Urinary bladder (tissue), 4 donors: ENCODE results near the gene FAM83D. TPM values are rescaled to one million over a fixed set of nuclear protein-coding genes. Genes with fewer than 3 reads are reported as not detected.

Source experiments
- DNase-seq: peaks from one replicate; pipeline ENCODE4 v3.0.0-alpha.2; 2015; ENCODE audit errors: extremely low spot score
- H3K27ac ChIP-seq: one replicate; pipeline ENCODE4 v1.5.1; 2013; ENCODE audit warnings: low read depth, mild to moderate bottlenecking, moderate library complexity
- H3K36me3 ChIP-seq: one replicate; pipeline ENCODE4 v1.6.1; 2013; ENCODE audit warnings: mild to moderate bottlenecking, moderate library complexity; ENCODE audit not compliant: insufficient read depth
- H3K4me1 ChIP-seq: one replicate; pipeline ENCODE4 v1.6.1; 2013; ENCODE audit warnings: mild to moderate bottlenecking, moderate library complexity; ENCODE audit not compliant: insufficient read depth
- H3K4me3 ChIP-seq: one replicate; pipeline ENCODE4 v1.5.1; 2013; ENCODE audit warnings: low read depth, low read length
- WGBS: extraction: QIAGEN DNeasy Blood & Tissue Kit; methylation state at CpG from one replicate; pipeline ENCODE4 v1.1.7; 2013; 5-methylcytosine and 5-hydroxymethylcytosine counted together
- polyA plus RNA-seq: library from polyadenylated mRNA; stranded (reverse); fragments of 200-250 nt; gene quantifications from one replicate; pipeline ENCODE4 v1.2.3, GENCODE V29; 2013
- small RNA-seq: library from RNA; depleted of rRNA; stranded (forward); fragments of <200 nt; gene quantifications from one replicate; pipeline ENCODE3, GENCODE V24; 2014
- total RNA-seq: library from RNA; depleted of rRNA; stranded (reverse); fragments of >200 nt; gene quantifications from one replicate; pipeline ENCODE4 v1.2.3, GENCODE V29; 2014
- donor health status: healthy with polysubstance abuse.
- donor health status: healthy.

FAM83D gene
- total and polyA plus RNA-seq, 2 donors, result 11.4 to 27.1 TPM

- no peaks in the 10 kb centered on the region for H3K36me3 ChIP-seq
- no peak overlapping the region for H3K27ac ChIP-seq
- DNase-seq, result no peak
- no peaks in the 10 kb centered on the region for H3K4me1 ChIP-seq
- 89% methylated on average over 8 of the region's 8 CpGs for WGBS
- no peak overlapping the region for H3K4me3 ChIP-seq
Observed at GRCh38 chr20:38997622-38998021, 71.4 kb downstream of the FAM83D start.

- no peak overlapping the region for H3K4me3 ChIP-seq
- H3K27ac ChIP-seq, result no peak overlapping the region
- no peak for DNase-seq
- no peaks in the 10 kb centered on the region for H3K36me3 ChIP-seq
- WGBS, result 91% methylated on average over 3 of the region's 3 CpGs
- no peaks in the 10 kb centered on the region for H3K4me1 ChIP-seq
Observed at GRCh38 chr20:38999217-38999616, 73.0 kb downstream of the FAM83D start.

GRCh38 chr20:38999965-39000910 is 74.0 kb downstream of the FAM83D start:
- DNase-seq, result no peak
- Histone ChIP-seq H3K4me3 (no peak overlapping the region), H3K36me3 (no peaks in the 10 kb centered on the region), H3K27ac (no peak overlapping the region), H3K4me1 (no peaks in the 10 kb centered on the region)
- WGBS, result 83% methylated on average over 6 of the region's 6 CpGs

Small RNA genes lying within 50 kb of the gene (small RNA-seq; reads per million reads assigned to genes)
- not detected for gene AL023803.1

Other genes starting within 250 kb of the FAM83D start
- gene SLC32A1, start 201.9 kb upstream of the FAM83D start, total RNA-seq, result not detected
- gene SLC32A1, start 201.9 kb upstream of the FAM83D start, polyA plus RNA-seq, result not detected
- 6.2 TPM for gene ACTR5, start 178.0 kb upstream of the FAM83D start, total RNA-seq
- gene ACTR5, start 178.0 kb upstream of the FAM83D start, polyA plus RNA-seq, result 7.0 TPM
- 5.6 TPM for gene PPP1R16B, start 120.7 kb upstream of the FAM83D start, total RNA-seq
- gene PPP1R16B, start 120.7 kb upstream of the FAM83D start, polyA plus RNA-seq, result 8.0 TPM
- 15.3 TPM for gene DHX35, start 35.9 kb downstream of the FAM83D start, total RNA-seq
- 13.4 TPM for gene DHX35, start 35.9 kb downstream of the FAM83D start, polyA plus RNA-seq